Right cardiac atrium (tissue), 5 donors: ENCODE results near the gene FBXO46. TPM values are rescaled to one million over a fixed set of nuclear protein-coding genes. Genes with fewer than 3 reads are reported as not detected.

Experiments
- ATAC-seq, 2 donors: fragments of 200-7000 bp; cut with Tn5 transposase; one replicate each; pipeline versions ENCODE4 v1.8.0 to v1.9.1; 2020; ENCODE audit warnings: moderate library complexity in 2 of 2, mild to moderate bottlenecking in 1 of 2
- DNase-seq, 3 donors: peaks; one replicate each; pipeline ENCODE4 v3.0.0-alpha.2; 2020
- H3K27ac ChIP-seq: one replicate; pipeline ENCODE4 v1.5.1; 2013; ENCODE audit warnings: mild to moderate bottlenecking, low read length, control low read depth, moderate library complexity
- H3K27me3 ChIP-seq: one replicate; pipeline ENCODE4 v1.6.1; 2013; ENCODE audit not compliant: control insufficient read depth, insufficient read depth
- H3K4me1 ChIP-seq: one replicate; pipeline ENCODE4 v1.6.1; 2013; ENCODE audit warnings: low read length; ENCODE audit not compliant: control insufficient read depth, insufficient read depth
- H3K4me3 ChIP-seq: one replicate; pipeline ENCODE4 v1.5.1; 2013; ENCODE audit warnings: low read length, control low read depth
- H3K9me3 ChIP-seq: one replicate; pipeline ENCODE4 v1.6.1; 2013; ENCODE audit warnings: low read length; ENCODE audit not compliant: control insufficient read depth
- WGBS: extraction: QIAGEN DNeasy Blood & Tissue Kit; methylation state at CpG from one replicate; pipeline ENCODE4 v1.1.7; 2013; 5-methylcytosine and 5-hydroxymethylcytosine counted together
- intact Hi-C, 4 donors: fragments of 100-400 bp; cut with DNase I; formaldehyde crosslinking; loops; one replicate each; pipeline versions ENCODE4 v1.11.0 to v1.14.0; 2022 to 2023
- long read RNA-seq, 4 donors: library from polyadenylated mRNA; unstranded; transcript quantifications; one replicate each; pipeline ENCODE4 v2.0.0, GENCODE V29; 2020 to 2021
- polyA plus RNA-seq: library from polyadenylated mRNA; stranded (reverse); fragments of 200-250 nt; gene quantifications from one replicate; pipeline ENCODE4 v1.2.3, GENCODE V29; 2013
- total RNA-seq, 4 donors: library from RNA; stranded (reverse); fragmentation: NEBNext Ultra II Directional; extraction: Animal tissue kit (Norgen Biotek cat#: 25700); gene quantifications; one replicate each; pipeline ENCODE4 v1.2.1, GENCODE V29; 2021
- donor health status: healthy with polysubstance abuse.
- donor health status: DM: no; HTN: yes; CAD: no.
- donor health status: DM: no; HTN: no; CAD: no.
- donor health status: DM: no; HTN: yes; CAD: no; lungs with severe emphysema.
- donor health status: DM: yes; HTN: yes; CAD: no.

Gene FBXO46, protein sequence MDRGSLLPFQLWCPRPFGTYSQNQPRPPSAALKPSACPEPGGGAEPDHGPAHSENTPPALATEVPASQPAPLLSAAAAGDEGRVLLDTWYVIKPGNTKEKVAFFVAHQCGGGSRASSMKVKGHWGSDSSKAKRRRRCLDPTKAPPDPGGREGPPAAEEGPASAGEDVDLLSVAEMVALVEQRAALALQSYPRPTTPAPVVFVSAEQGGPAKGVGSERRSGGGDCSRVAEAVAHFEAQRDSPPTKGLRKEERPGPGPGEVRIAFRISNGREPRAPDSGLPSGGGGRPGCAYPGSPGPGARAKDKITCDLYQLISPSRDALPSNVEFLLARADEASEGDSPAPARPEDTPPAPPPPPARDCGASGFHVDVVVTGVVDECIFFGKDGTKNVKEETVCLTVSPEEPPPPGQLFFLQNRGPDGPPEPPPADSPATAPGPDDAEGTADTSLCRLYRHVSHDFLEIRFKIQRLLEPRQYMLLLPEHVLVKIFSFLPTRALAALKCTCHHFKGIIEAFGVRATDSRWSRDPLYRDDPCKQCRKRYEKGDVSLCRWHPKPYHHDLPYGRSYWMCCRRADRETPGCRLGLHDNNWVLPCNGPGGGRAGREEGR
- total RNA-seq (10 to 100 TPM; 11.4 to 13.2 (median 12.6) TPM), polyA plus RNA-seq (9.4 TPM)
- long read RNA-seq, donor 1, partial matches to known transcripts, result 0 of 17 reads
- long read RNA-seq, donor 1, other reads (novel, unspliced or antisense), result 13 of 17 reads
- long read RNA-seq, donor 2, partial matches to known transcripts, result 0 of 9 reads
- long read RNA-seq, donor 2, other reads (novel, unspliced or antisense), result 7 of 9 reads
- long read RNA-seq, donor 3, partial matches to known transcripts, result 0 of 5 reads
- long read RNA-seq, donor 3, other reads (novel, unspliced or antisense), result 5 of 5 reads
- long read RNA-seq, donor 4, partial matches to known transcripts, result 0 of 17 reads
- long read RNA-seq, donor 4, other reads (novel, unspliced or antisense), result 15 of 17 reads

GRCh38 chr19:45730368-45731288 lies at the start of gene FBXO46:
Gene FBXO46 (minus strand): TSS chr19:45730896. CDS start chr19:45713495, 17,401 bp downstream.
- H3K9me3 ChIP-seq, result no peaks in the 10 kb centered on the region
- H3K27me3 ChIP-seq, result no peaks in the 10 kb centered on the region
- H3K4me3 ChIP-seq, result peak within 1 kb of the TSS; percentile 85
- DNase-seq (peak; percentile 97 to 99 (median 98)), ATAC-seq (peak; percentile 98)
- WGBS, result 1% methylated on average over 48 of the region's 48 CpGs
- intact Hi-C loops, result no loop called here
- H3K4me1 ChIP-seq, result peaks cover 3% of the 10 kb centered on the region
- H3K27ac ChIP-seq, result peak within 1 kb of the TSS; percentile 5

DNA sequence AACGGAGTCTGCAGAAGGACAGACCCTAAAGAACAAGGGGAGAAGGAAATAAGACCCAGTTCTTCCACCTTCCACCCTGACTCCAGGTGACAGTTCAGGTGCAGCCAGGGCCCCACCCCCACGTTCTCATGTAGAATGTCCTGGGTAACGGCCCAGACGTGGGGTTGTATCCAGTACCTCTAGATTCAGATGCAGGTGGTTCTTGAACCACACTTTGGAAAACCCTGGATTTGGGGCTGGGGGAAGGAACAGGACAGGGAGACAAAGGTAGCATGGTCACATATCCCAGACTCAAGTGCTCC lies 49.4 kb upstream of the FBXO46 start:
- no peak overlapping the region for H3K27ac ChIP-seq
- ATAC-seq, result no peak
- no peaks in the 10 kb centered on the region for H3K27me3 ChIP-seq
- peak overlapping the region; percentile 50 for H3K4me3 ChIP-seq
- WGBS, result 52% methylated on average over 4 of the region's 4 CpGs
- H3K9me3 ChIP-seq, result no peaks in the 10 kb centered on the region
- intact Hi-C loops, result no loop called here
- peak in 1 of 3 donors; percentile 48 for DNase-seq
- peaks cover 3% of the 10 kb centered on the region for H3K4me1 ChIP-seq

DNA sequence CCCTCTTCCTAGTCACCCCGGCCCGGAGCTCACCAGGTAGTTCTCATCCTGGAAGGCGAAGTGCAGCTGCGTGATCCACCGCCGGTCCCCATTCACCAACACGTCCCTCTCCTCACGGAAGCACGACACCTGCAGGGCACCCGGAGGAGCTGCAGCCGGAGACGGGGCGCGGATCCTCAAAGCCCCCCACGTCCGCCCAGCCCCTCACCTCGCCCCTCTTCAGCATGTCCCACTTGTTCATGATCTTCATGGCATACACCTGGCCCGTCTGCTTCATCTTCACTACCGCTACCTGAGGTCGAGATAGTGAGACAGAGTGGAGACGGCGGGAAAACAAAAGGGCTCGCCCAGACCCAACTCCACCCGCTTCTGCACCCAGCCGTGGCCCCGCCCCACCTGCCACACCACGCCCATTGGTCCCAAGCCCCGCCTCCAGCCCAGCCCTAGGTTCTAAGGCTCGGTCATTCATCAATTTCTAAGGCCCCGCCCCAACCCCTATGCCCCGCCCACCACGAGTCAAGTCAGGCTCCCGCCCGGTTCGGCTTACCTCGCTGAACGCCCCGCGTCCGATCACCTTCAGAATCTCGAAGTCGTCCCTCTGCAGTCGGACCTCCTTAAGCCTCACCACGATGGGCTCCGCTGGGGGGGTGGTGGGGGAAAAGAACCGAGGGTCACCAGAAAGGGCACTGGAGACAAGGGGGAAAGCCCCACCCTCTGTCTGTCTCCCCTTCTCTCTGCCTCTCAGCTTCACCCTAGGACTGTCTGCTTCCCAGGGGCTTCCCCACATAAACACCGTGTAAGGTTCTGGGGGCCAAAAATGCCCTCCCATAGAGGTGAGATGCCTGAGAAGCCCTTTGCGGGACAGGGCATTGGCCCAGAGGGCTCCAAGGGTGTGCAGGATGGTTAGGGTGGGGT lies 48.8 kb upstream of the FBXO46 start:
- no peaks in the 10 kb centered on the region for H3K27me3 ChIP-seq

GRCh38 chr19:45778010-45778661 lies 47.4 kb upstream of the FBXO46 start:
- 94% methylated on average over 28 of the region's 28 CpGs for WGBS
- H3K4me1 ChIP-seq, result no peaks in the 10 kb centered on the region
- DNase-seq (peak in 1 of 3 donors; percentile 65), ATAC-seq (no peak)
- H3K9me3 ChIP-seq, result no peaks in the 10 kb centered on the region
- H3K27me3 ChIP-seq, result no peaks in the 10 kb centered on the region
- no peak overlapping the region for H3K27ac ChIP-seq
- intact Hi-C loops, result no loop called here
- no peak overlapping the region for H3K4me3 ChIP-seq

More for the DNA sequence above, 48.8 kb upstream of the FBXO46 start:
- no peaks in the 10 kb centered on the region for H3K9me3 ChIP-seq
- no peak overlapping the region for H3K4me3 ChIP-seq
- intact Hi-C loops, result no loop called here
- ATAC-seq (peak; percentile 59 to 66), DNase-seq (peak; percentile 80 to 94 (median 92))
- no peak overlapping the region for H3K27ac ChIP-seq
- WGBS, result 21% methylated on average over 48 of the region's 48 CpGs
- no peaks in the 10 kb centered on the region for H3K4me1 ChIP-seq

GRCh38 chr19:45777395-45777961 lies 46.8 kb upstream of the FBXO46 start:
- H3K27ac ChIP-seq, result no peak overlapping the region
- H3K9me3 ChIP-seq, result no peaks in the 10 kb centered on the region
- intact Hi-C loops, result no loop called here
- H3K4me1 ChIP-seq, result no peaks in the 10 kb centered on the region
- no peaks in the 10 kb centered on the region for H3K27me3 ChIP-seq
- H3K4me3 ChIP-seq, result no peak overlapping the region
- no peak for ATAC-seq
- WGBS, result 93% methylated on average over 34 of the region's 34 CpGs
- DNase-seq, result peak in 1 of 3 donors; percentile 58

GRCh38 chr19:45774765-45775164 lies 44.1 kb upstream of the FBXO46 start:
- no peaks in the 10 kb centered on the region for H3K9me3 ChIP-seq
- DNase-seq (no peak), ATAC-seq (no peak)
- H3K27ac ChIP-seq, result no peak overlapping the region
- no peaks in the 10 kb centered on the region for H3K27me3 ChIP-seq
- intact Hi-C loops, result no loop called here
- H3K4me1 ChIP-seq, result no peaks in the 10 kb centered on the region
- H3K4me3 ChIP-seq, result no peak overlapping the region
- 91% methylated on average over 9 of the region's 9 CpGs for WGBS

DNA sequence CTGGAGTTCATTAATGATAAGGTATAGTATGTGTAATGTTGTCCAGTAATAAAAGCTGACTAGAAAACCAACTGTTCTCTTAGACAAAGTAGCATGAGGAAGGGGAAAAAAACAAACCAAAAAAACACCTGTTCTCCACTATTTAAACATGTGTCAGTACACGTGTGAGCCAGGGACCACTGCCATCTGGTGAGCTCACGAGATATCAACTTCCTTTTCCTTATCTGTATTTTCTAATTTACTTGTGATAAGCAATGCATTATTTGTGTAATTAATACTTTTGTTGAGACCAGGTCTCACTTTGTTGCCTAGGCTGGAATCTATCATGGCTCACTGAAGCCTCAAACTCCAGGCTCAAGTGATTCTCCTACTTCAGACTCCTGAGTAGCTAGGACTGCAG lies 42.7 kb upstream of the FBXO46 start:
- no peaks in the 10 kb centered on the region for H3K4me1 ChIP-seq
- no peaks in the 10 kb centered on the region for H3K27me3 ChIP-seq
- WGBS, result 12% methylated on average over 2 of the region's 2 CpGs
- ATAC-seq, result no peak
- no peak overlapping the region for H3K27ac ChIP-seq
- peak in 1 of 3 donors; percentile 16 for DNase-seq
- no peak overlapping the region for H3K4me3 ChIP-seq
- no peaks in the 10 kb centered on the region for H3K9me3 ChIP-seq
- intact Hi-C loops, result no loop called here

DNA sequence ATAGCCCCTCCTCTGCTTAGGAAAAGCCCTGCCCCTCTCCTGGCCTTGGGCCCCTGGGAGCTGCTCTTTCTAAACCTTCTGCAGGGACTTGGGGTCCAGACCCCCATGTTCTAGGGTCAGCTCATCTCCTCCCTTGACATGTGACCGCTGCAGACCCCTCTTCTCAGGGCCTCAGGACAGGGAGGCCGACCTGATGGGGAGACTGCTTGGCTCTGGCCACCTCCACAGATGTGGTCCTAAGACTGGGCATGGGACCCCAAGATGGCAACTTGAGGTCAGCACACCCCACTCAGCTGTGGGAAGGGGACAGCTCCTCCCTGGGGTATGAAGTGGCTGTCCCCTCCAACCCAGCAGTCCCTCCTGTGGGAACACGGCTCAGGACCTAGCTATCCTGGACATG lies 42.2 kb upstream of the FBXO46 start:
- no peak overlapping the region for H3K4me3 ChIP-seq
- H3K27ac ChIP-seq, result no peak overlapping the region
- intact Hi-C loops, result no loop called here
- H3K4me1 ChIP-seq, result no peaks in the 10 kb centered on the region
- H3K27me3 ChIP-seq, result no peaks in the 10 kb centered on the region
- ATAC-seq (no peak), DNase-seq (peak in 1 of 3 donors; percentile 35)
- no peaks in the 10 kb centered on the region for H3K9me3 ChIP-seq
- 90% methylated on average over 3 of the region's 3 CpGs for WGBS

DNA sequence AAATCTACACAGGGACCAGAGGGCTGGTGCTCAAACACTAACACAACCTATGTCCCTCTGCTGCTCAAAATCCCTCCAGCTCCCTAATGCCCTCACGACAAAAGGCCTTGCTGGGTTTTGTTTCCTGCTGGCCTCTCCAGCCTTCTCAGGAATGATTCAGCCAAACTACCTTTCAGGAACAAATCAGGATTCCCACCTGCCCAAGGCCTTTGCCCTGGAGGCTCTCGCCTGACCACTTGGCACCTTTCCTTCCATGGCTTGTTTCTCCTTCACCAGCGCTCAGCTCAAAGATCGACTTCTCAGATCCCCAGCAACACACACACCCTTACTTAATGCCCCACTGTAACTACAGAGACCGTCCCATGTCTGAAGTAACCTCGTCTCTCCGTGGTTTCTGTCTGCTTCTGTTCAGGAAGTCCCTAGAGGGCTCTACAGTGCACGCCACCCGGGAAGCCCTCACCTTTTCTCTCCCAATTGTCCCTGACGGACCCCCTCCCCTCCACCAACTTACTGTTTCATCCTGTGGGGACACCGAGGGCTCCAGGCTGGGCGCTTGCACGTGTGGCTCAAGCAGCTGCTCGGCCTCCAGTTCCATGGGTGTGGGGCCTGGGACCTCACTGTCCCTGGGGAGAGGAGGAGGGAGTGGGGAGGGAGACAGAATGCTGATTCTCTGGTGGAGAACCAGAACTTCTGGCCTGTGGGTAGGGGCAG lies 41.6 kb upstream of the FBXO46 start:
- H3K27me3 ChIP-seq, result no peaks in the 10 kb centered on the region
- WGBS, result 83% methylated on average over 14 of the region's 14 CpGs
- no peak overlapping the region for H3K4me3 ChIP-seq
- ATAC-seq (no peak), DNase-seq (no peak)
- H3K9me3 ChIP-seq, result no peaks in the 10 kb centered on the region
- no peaks in the 10 kb centered on the region for H3K4me1 ChIP-seq
- intact Hi-C loops, result no loop called here
- no peak overlapping the region for H3K27ac ChIP-seq
